ENCODE data around the gene EXOC6B.
"Not testable (repeated sequence)": the region's sequence is repeated elsewhere in the genome, so short reads cannot be mapped to it uniquely, and the experiment has no call there.

Gene EXOC6B

DNA sequence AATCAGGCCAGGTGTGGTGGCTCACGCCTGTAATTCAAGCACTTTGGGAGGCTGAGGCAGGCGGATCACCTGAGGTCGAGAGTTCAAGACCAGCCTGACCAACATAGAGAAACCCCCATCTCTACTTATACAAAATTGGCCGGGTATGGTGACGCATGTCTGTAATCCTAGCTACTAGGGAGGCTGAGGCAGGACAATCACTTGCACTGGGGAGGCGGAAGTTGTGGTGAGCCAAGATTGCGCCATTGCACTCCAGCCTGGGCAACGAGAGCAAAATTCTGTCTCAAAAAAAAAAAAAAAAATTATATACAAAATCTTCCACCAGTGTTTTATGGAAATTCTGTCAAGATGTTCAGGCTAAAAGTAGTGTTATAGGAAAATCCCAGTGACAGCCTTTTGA is 290.2 kb downstream of the EXOC6B start:
- DNase-seq: not testable (repeated sequence)

DNA sequence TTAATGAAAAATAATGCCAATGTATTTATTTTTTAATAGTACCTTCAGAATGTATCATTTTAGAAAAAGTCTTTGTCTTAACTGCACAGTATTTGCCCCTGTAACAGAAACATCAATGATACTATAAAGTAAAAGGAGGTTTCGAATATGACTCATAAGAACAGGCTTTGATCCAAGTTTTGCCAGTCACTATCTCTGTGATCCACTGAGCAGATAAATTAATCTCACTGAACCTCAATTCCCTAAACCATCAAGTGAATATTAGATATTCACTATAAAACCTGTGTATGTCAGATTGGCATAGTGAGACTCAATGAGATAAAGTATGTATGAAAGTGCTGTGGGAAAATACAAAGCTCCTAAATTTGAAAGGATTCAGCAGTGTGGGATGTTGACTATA is 292.1 kb downstream of the EXOC6B start:
- DNase-seq: no peak

DNA sequence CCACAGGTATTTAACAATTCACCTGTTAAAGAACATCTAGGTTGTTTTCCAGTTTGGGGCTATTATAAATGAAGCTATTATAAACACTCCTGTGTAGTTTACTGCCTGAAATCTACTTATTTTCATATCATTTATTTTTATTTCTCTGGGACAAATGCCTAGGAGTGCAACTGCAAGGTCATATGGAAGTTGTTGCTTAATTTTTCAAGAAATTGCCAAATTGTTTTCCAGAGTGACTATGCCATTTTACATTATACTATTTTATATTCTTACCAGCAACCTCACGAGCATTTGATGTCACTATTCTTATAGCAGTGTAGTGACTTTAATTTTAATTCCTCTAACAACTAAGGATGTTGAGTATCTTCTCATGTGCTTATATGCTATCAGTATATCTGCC is 298.4 kb downstream of the EXOC6B start:
- DNase-seq: no peak

DNA sequence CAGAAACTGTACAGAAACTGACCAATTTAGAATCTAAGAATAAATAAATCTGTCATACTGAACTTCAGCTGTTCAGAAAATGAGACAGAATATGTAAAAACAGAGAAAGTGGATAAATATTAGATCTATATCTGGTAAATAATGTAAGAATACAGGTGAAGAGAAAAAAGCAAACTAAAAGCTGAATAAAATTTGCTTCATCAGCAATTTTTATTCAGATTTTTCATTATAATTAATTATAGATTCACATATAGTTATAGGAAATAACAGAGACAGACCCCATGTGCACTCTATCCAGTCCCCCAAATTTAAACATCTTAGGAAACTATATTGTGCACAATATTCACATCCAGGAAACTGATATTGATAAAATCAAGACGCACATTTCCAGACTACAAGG is 299.2 kb downstream of the EXOC6B start:
- no peak for DNase-seq

DNA sequence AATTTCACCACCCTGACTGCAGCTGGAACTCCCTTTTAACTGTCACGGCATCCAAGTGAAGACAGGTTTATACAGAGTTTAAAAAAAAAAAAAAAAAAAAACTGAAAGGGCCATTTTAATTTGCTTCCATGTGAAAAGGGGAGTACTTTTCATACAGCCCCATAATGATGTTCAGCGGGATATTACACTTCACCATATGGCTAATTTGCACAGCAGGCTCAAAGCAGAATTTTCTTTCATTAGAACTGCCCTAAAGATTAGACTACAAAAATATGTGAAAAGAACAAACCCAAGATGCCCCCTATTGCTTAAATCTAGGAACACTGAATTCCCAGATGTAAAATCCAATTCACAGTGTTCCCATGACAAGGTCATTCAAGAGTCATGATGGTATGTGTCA is 301.8 kb downstream of the EXOC6B start:
- DNase-seq: peak; percentile 70

DNA sequence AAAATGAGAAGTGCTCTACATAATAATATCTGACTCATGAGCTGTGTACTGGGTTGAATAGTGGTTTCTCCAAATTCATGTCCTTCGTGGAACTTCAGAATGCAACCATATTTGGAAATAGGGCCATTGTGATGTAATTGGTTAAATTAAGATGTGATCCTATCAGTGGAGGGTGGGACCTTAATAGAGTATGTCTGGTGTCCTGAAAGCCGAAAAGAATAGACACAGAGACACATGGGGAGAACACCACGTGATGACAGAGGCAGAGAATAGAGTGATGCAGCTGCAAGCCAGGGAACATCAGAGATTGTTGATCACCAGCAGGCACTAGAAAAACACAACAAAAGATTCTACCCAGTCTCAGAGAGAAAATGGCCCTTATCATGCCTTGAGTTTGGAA is 310.1 kb downstream of the EXOC6B start:
- DNase-seq: no peak

DNA sequence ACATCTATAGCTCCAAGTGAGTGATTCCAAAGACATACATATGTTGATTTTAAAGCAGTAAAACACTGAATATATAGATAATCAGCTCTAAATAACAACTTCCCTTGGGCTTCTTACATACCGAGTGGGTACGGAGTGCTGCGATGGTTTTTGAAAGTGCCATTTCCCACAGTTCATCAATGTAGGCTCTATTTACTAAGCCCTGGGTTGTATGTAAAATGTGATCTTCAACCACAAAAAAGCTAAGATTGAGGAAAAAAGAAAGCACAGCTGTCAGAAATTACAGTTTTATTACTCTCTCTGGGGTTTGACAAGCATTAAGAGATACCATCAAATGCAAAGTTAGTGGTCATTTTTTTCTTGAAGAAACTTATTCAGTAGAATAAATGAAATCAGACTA is 312.8 kb downstream of the EXOC6B start:
- DNase-seq: no peak

DNA sequence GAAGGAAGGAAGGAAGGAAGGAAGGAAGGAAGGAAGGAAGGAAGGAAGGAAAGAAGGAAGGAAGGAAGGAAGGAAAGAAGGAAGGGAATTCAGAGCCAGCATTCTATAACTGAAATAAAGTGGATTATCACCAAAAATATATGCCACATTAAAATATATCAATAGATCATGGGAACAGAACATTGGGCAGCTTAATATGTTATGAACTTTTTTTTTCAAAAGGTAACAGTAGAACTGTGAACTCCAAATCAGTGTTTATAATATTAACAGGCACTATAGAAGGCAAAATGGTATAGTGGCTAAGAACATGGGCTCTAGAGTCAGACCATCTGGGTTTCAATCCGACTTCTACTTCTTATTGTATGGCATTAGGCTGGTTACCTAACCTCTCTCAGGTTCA is 313.5 kb downstream of the EXOC6B start:
- no peak for DNase-seq

DNA sequence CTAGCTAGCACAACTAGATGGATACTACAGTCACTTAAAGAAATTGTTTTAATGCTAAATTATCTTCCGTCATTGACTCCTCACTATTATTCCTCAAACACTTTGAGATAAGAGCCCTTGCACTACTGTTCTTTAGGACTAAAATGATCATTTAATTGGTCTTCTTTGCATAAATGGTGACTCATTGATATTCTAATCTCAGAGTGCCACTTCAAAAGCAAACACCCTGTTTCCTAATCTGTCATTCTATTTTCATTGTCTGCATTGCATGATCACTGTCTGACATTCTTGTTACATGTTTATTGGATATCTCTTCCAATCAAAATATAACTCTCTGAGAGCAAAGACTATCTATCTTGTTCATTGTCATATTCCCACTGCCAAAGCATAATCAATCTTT is 313.9 kb downstream of the EXOC6B start:
- DNase-seq: no peak

DNA sequence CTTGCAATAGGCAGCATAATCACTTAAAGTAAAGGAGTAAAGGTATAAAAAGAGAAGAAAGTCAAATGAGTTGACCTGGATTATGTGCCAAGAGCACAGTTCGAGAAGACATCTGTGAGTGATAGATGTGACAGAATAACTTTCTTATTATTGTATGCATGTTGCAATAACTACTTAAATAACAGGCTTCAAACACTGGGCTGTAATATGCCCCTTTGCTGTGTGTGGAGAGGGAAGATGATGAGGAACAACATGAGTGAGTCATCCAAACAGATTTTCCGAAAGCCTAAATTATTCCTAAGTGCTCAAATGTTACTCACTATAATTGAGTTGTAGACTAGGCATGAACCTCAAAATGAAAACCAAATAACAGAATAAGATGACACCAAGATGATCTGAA is 328.1 kb downstream of the EXOC6B start:
- DNase-seq: peak; percentile 62

DNA sequence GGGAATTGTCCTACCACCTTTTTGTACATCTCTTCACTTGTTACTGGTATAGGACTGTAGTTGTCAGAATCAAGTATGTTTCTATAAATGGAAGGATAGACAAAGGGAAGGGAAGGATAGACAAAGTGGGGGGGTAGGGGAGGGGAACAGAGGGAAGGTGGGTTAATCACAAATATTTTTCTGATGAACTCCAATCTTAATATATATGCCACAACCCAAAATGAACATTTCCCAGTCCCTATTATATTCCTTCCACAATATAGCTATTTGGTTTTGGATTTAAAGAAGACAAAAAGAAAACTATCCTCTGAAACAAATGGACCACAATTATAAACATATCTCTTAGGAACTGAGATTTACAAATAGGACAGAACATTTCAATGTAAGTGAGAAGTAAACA is 329.4 kb downstream of the EXOC6B start:
- DNase-seq: no peak

DNA sequence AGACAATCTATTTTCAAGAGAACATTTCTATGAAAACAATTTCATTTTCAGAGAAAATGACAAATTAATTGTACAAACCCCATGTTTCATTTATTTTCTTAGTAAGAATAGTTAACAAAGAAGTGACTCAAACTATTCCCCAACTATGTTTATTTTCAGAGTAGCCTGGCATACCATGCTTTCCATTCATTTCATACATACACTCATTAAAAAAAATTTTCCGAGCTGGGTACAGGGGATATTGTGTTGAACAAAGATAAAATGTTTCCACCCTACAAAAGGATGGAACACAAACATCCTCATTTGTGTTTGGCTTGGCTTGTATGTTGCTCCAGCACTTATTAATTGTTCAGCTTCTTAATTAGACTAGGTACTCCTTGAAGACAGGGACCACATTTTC is 331.4 kb downstream of the EXOC6B start:
- DNase-seq: no peak

DNA sequence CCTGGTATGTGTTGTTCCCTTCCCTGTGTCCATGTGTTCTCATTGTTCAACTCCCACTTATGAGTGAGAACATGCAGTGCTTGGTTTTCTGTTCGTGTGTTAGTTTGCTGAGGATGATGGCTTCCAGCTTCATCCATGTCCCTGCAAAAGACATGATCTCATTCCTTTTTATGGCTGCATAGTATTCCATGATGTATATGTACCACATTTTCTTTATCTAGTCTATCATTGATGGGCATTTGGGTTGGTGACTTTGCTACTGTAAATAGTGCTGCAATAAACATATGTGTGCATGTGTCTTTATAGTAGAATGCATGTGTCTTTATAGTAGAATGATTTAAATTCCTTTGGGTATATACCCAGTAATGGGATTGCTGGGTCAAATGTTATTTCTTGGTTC is 341.2 kb downstream of the EXOC6B start:
- DNase-seq: not testable (repeated sequence)

DNA sequence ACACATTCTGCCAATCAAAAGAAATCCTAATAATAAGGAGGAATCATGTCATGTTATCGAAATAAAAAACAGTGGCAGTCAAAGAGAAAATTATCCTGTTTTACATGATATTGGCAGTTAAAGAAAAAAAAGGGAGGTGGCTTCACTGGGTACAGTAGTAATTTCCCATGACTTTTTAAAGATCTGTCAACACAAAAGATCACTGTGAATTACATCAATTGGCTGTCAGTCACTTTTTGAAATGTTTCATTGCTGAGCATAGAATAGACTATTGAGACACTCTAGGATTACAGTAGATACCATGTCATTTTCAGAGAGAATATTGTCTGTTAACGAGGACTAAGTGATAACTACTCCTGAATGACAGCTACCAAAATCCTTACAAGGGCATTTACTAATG is 342.5 kb downstream of the EXOC6B start:
- no peak for DNase-seq

DNA sequence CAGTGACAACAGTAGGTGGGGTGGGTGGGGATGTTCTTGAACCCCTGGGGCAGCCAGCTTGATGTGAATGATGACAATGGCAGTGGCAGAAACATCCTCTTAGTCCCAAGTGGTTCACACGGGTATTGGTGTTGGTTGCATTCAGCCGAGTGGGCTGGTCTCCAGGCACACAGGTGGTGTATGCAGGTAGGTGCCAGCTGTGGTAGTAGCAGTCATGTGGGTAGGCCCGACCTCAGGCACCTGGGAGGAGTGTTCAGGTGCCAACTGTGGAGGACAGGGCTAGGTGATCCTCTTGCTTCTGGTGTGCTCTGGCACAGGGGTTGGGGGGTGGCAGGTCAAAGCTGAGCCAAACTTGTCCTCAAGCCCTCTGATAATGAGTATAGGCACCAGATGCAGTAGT is 350.6 kb downstream of the EXOC6B start:
- DNase-seq: no peak

DNA sequence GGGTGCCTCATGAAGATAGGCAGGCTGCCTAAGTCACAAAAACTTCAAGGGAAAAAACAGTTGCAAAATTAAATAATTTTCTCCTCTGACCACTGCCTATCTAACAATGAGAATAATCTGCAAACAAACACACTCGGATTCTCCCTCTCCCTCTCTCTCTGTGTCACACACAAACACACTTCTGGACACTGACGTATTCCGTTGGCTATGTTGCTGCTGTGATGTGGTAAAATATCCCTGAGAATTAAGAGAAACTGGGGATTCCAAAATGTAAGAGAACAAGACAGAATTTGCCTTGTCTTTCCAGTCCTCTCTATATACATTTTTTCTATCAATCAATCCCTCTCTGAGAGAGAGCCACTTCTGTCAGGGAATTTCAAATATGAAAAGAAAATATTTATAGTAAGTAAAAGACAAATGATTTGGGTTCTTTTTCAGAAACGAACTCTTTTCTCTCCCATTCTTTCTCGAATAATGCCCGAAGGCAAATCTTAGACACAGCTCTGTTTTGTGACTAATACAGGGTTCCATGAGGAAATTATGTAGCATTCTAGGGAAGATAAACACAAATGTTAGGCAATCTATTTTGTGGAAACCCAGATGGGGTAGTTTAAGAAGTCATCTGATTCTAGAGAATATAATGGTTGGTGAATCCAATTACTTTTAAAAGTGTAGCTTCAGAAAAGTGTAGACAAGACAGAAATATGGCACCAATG is 367.9 kb downstream of the EXOC6B start:
- DNase-seq: no peak

DNA sequence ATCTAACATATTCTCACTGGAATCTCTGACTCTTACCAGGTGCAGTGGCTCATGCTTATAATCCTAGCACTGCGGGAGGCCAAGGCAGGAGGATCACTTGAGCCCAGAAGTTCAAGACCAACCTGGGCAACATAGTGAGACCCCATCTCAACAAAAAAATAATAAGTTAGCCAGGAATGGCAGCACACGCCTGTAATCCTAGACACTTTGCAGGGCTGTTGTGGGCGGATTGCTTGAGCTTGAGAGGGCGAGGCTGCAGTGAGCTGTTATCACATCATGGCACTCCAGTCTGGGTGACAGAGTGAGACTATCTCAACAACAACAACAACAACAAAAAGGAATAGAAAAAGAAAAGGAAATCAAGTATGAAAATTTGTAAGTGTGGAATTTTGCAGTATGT is 371.6 kb downstream of the EXOC6B start:
- no peak for DNase-seq

DNA sequence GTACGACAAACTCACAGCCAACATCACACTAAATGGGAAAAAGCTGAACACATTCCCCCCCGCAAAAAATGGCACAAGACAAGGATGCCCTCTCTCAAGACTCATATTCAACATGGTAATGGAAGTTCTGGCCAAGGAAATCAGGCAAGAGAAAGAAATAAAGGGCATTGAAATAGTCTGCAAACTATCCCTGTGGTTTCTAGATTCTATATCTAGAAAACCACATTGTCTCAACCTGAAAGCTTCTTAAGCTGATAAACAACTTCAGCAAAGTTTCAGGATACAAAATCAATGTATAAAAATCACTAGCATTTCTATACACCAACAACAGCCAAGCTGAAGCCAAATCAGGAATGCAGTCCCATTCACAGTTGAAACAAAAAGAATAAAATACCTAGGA is 383.6 kb downstream of the EXOC6B start:
- no peak for DNase-seq

DNA sequence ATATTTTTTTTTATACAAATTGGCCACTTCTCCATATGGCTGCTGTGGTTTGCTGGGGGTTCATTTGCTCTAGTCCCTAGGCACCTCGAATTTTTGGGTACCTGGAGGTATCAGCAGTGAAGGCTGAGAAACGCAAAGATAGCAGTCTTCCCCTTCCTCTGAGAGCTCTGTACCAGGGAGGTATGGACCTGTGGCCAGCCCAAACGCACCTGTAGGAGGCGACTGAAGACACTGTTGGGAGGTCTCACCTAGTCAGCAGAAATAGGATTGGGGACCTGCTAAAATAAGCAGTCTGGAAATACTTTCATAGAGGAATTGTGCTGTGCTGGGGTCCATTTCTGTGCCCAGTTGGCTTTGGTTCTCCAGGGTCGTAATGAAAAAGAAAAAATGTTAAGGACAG is 385.9 kb downstream of the EXOC6B start:
- DNase-seq: no peak

DNA sequence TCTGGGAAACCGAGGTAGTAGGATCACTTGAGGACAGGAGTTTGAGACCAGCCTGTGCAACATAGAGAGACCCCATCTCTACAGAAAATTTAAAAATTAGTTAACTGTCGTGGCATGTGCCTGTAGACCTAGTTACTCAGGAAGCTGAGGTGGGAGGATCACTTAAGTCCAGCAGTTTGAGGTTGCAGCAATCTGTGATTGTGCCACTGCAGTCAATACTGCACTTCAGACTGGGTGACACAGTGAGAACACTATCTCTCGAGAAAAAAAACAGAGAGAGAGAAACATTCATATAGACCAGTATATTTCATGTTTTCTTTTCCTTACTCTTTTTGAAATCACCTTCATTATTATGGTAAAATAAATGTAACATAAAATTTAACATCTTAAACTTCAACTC is 387.5 kb downstream of the EXOC6B start:
- DNase-seq: no peak

DNA sequence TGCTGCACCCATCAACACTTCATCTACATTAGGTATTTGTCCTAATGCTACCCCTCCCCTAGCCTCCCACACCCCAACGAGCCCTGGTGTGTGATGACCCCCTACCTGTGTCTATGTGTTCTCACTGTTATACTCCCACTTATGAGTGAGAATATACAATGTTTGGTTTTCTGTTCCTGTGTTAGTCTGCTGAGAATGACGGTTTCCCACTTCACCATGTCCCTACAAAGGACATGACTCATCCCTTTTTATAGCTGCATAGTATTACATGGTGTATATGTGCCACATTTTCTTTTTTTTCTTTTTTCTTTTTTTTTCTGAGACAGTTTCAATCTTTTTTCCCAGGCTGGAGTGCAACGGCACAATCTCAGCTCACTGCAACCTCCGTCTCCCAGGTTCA is 394.1 kb downstream of the EXOC6B start:
- DNase-seq: no peak

DNA sequence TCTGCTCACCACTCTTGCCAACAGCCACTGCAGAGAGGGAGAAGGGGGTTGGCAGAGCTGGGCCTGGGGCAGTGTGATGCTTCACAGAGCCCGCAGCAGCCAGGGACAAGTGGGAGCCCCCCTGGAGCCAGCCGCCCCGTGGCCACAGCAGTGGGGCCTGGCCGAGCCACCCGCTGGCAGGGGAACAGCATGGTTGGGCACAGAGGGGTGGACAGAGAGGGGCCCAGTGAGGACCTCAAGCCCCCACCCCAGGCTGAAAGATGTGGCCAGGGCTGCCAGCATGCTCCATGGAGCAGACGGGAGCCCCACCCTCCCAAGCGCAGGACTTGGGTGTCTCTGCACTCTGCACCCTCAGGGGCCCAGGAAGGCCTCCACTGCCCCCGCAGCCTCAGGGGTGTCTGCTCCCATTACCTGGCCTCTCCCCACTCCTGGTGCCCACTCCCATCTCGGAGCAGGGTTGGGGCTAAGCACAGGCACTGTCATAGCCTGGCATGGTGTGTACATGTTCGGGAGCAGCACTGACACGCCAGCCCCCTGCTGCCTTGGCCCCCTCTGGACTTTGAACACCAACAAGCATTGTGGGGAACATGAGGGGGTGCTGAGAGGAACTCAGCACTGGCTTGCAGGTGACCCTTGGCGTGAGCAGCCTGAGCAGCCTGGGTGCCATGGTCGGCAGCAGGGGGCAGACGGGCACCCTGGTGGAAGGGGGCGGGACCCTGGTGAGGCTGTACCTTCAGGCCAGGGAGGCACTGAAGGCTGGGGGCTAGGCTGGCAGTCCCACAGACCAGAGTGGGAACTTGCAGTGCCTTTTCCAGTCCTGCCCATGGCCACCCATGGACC is 398.6 kb downstream of the EXOC6B start:
- DNase-seq: no peak

DNA sequence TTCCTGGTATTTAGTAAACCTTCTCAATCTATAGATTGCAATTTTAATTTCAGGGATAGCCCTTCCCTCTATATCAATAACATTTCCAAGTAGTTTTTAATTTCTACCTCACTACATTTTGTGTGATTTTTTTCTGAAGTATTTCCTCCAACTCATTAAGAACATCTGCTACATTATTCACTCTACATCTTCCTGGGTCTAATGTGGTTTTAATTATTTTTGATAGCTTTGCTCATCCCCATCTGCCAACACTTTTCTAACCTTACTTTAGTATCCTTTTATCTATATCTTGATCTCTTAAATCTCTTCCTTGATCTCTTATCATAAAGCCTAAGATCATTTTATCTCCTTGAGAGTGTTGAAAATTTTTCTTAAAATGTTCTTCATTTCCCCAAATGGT is 399.8 kb downstream of the EXOC6B start:
- no peak for DNase-seq

DNA sequence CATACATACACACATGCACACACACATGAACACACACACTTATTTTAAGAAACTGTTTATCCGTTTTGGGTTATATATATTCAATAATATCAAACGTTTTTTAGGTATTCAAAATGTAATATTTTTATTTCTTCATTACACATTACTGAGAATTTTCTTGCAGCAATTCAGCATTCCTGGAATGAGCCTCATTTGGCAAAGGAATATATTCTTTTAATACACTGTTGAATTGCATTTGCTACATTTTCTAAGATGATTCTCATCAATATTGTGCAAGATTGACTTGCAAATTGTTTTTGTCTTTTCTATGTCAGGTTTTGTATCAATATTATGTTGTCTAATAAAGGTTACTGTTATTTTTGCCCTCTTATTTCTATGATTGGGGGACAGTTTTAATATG is 402.1 kb downstream of the EXOC6B start:
- no peak for DNase-seq
